Measurements from ENCODE around the gene ST3GAL4. TPM values are rescaled to one million over a fixed set of nuclear protein-coding genes. Genes with fewer than 3 reads are reported as not detected.

Gene ST3GAL4
- total RNA-seq, 1 experiment from 2014 or later: 17.3 TPM

DNA sequence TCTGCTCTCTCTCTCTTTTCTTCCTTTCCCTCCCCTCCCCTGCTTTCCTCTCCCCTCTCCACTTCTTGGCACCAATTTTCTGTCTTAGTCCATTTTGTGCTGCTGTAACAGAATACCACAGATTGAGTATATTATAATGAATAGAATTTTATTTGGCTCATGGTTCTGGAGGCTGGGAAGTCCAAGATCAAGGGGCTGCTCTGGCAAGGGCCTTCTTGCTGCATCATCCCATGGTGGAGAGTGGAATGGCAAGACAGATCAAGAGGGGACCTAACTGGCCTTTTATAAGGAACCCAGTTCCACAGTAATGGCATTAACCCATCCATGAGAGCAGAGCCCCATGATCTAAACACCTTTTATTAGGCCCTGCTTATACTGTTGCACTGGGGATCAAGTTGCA, 44.5 kb downstream of the ST3GAL4 start (continued):
- TF ChIP-seq FOXP4 (CRISPR knock-in tag; IDR thresholded peaks at IDR 0.05): no peak
- TF ChIP-seq FOXK1 (CRISPR knock-in tag; IDR thresholded peaks at IDR 0.05): no peak
- no peak for TF ChIP-seq HMGXB4 (CRISPR knock-in tag; IDR thresholded peaks at IDR 0.05)
- TF ChIP-seq TCF7 (CRISPR knock-in tag; IDR thresholded peaks at IDR 0.05; ENCODE audit: low read depth): no peak
- TF ChIP-seq, protein P1, sequence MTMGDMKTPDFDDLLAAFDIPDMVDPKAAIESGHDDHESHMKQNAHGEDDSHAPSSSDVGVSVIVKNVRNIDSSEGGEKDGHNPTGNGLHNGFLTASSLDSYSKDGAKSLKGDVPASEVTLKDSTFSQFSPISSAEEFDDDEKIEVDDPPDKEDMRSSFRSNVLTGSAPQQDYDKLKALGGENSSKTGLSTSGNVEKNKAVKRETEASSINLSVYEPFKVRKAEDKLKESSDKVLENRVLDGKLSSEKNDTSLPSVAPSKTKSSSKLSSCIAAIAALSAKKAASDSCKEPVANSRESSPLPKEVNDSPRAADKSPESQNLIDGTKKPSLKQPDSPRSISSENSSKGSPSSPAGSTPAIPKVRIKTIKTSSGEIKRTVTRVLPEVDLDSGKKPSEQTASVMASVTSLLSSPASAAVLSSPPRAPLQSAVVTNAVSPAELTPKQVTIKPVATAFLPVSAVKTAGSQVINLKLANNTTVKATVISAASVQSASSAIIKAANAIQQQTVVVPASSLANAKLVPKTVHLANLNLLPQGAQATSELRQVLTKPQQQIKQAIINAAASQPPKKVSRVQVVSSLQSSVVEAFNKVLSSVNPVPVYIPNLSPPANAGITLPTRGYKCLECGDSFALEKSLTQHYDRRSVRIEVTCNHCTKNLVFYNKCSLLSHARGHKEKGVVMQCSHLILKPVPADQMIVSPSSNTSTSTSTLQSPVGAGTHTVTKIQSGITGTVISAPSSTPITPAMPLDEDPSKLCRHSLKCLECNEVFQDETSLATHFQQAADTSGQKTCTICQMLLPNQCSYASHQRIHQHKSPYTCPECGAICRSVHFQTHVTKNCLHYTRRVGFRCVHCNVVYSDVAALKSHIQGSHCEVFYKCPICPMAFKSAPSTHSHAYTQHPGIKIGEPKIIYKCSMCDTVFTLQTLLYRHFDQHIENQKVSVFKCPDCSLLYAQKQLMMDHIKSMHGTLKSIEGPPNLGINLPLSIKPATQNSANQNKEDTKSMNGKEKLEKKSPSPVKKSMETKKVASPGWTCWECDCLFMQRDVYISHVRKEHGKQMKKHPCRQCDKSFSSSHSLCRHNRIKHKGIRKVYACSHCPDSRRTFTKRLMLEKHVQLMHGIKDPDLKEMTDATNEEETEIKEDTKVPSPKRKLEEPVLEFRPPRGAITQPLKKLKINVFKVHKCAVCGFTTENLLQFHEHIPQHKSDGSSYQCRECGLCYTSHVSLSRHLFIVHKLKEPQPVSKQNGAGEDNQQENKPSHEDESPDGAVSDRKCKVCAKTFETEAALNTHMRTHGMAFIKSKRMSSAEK (CRISPR knock-in tag; IDR thresholded peaks at IDR 0.05; ENCODE audit: borderline replicate concordance): no peak
- TF ChIP-seq GABPB1 (CRISPR knock-in tag; IDR thresholded peaks at IDR 0.05): no peak

DNA sequence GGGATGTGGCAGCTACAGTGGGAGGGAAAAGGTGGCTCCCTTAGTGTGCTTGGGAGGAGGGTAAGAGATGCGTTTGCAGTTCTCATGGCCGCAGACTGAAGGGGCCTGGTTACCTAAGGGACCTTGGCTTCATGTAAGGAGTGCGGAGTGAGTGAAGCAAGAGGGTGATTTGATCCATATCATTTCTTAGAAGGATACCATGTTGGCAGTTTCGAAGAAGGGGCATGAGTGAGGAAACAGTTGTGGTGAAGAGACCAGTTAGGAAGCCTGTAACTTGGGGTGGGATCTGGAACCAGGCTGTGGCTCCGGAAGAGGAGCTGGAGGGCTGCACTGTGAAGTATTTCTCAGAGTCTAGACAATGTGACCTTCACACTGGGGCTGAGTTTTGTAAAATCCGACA, 45.0 kb downstream of the ST3GAL4 start:
- H3K36me3 Mint-ChIP-seq: 0 out of 2 replicates have a peak, but pooled peaks cover 3% of the 10 kb centered on the region
- peaks cover 30% of the 10 kb centered on the region for H3K4me1 Mint-ChIP-seq
- H3K4me3 Mint-ChIP-seq: no peak overlapping the region
- no peak overlapping the region; the same call in 1 of the 2 replicates for H3K27ac Mint-ChIP-seq
- no peak for DNase-seq (ENCODE audit: low spot score)
- H3K9me3 Mint-ChIP-seq: peaks cover 7% of the 10 kb centered on the region
- no peaks in the 10 kb centered on the region for H3K27me3 Mint-ChIP-seq (ENCODE audit: low read depth)
- TF ChIP-seq ZNF281 (CRISPR knock-in tag; IDR thresholded peaks at IDR 0.05): no peak
- CTCF ChIA-PET: interaction anchor here (1.2 kb wide), 1 partner anchor 80 kb away, joined by 3 read pairs; no protein-coding TSS in a partner anchor
- ATAC-seq: no peak
- POLR2A ChIA-PET: no interaction called here

- Mint-ChIP-seq H3K27me3 (ENCODE audit: low read depth) (no peaks in the 10 kb centered on the region), H3K9me3 (peaks cover 7% of the 10 kb centered on the region), H3K4me1 (peaks cover 32% of the 10 kb centered on the region), H3K36me3 (0 out of 2 replicates have a peak, but pooled peaks cover 3% of the 10 kb centered on the region), H3K4me3 (no peak overlapping the region), H3K27ac (no peak overlapping the region)
- DNase-seq (ENCODE audit: low spot score) (no peak), ATAC-seq (peak; percentile 69)
- POLR2A ChIA-PET: no interaction called here
- CTCF ChIA-PET: interaction anchor here (1.8 to 4.0 kb wide), 3 partner anchors 9 to 93 kb away, joined by 9 to 15 read pairs (median 10); no protein-coding TSS in a partner anchor
- TF ChIP-seq, protein P2, sequence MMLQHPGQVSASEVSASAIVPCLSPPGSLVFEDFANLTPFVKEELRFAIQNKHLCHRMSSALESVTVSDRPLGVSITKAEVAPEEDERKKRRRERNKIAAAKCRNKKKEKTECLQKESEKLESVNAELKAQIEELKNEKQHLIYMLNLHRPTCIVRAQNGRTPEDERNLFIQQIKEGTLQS (CRISPR knock-in tag; conservative IDR thresholded peaks at IDR 0.05): no peak
- TF ChIP-seq GRHL2 (CRISPR knock-in tag; IDR thresholded peaks at IDR 0.05; ENCODE audit: insufficient replicate concordance, severe bottlenecking) (no peak), TEAD4 (CRISPR knock-in tag; IDR thresholded peaks at IDR 0.05) (no peak), CTCF (IDR thresholded peaks at IDR 0.05) (no peak), E2F1 (CRISPR knock-in tag; IDR thresholded peaks at IDR 0.05) (no peak), E2F5 (CRISPR knock-in tag; IDR thresholded peaks at IDR 0.05) (no peak), ZNF121 (CRISPR knock-in tag; IDR thresholded peaks at IDR 0.05) (no peak), ERG (CRISPR knock-in tag; IDR thresholded peaks at IDR 0.05) (no peak)
Observed at GRCh38 chr11:126403022-126403581, 47.6 kb downstream of the ST3GAL4 start.
